Transverse colon (tissue), 4 donors: ENCODE results near the gene TMEM200B. TPM values are rescaled to one million over a fixed set of nuclear protein-coding genes. Genes with fewer than 3 reads are reported as not detected.
"Not testable (repeated sequence)": the region's sequence is repeated elsewhere in the genome, so short reads cannot be mapped to it uniquely, and the experiment has no call there.

Experiments
- DNase-seq: peaks from one replicate; pipeline ENCODE4 v3.0.0-alpha.2; 2019
- H3K27ac ChIP-seq, 4 donors: fragments of 200-600 bp; sonication (generic); 2 replicates each; pipeline ENCODE4 v1.5.1; 2016 to 2018; ENCODE audit warnings: inconsistent platforms in 4 of 4
- H3K27me3 ChIP-seq: fragments of 200-600 bp; sonication (generic); 2 replicates; pipeline ENCODE4 v1.5.1; 2017; ENCODE audit warnings: inconsistent platforms
- H3K36me3 ChIP-seq, 4 donors: fragments of 200-600 bp; sonication (generic); 2 replicates each; pipeline ENCODE4 v1.5.1; 2017 to 2019; ENCODE audit warnings: inconsistent platforms in 4 of 4
- H3K4me1 ChIP-seq, 4 donors: fragments of 200-600 bp; sonication (generic); 2 replicates each; pipeline ENCODE4 v1.5.1; 2017 to 2020; ENCODE audit warnings: inconsistent platforms in 4 of 4
- H3K4me3 ChIP-seq, 4 donors: fragments of 200-600 bp; sonication (generic); 1 replicate in 1 of 4; 2 replicates in 3 of 4; pipeline versions ENCODE4 v1.5.1 to v1.6.1; 2017 to 2019; ENCODE audit warnings: inconsistent platforms in 4 of 4
- H3K9me3 ChIP-seq, 2 donors: fragments of 200-600 bp; sonication (generic); 2 replicates each; pipeline ENCODE4 v1.5.1; 2017 to 2019; ENCODE audit warnings: inconsistent platforms in 2 of 2
- CTCF ChIP-seq, 5 experiments: fragments of 200-600 bp in 3 of 5; fragments of 450-650 bp in 2 of 5; sonication (generic) in 3 of 5; IDR thresholded peaks; 1 replicate in 2 of 5; 2 replicates in 3 of 5; pipeline ENCODE4 v1.5.1; 2016 to 2017; ENCODE audit warnings: antibody characterized with exemption in 5 of 5, inconsistent platforms in 3 of 5, mild to moderate bottlenecking in 2 of 5, moderate library complexity in 1 of 5
- EP300 ChIP-seq: sonication (generic); formaldehyde crosslinking; IDR thresholded peaks from one replicate; pipeline ENCODE4 v1.6.1; 2017; ENCODE audit warnings: antibody characterized with exemption, low read depth
- POLR2A ChIP-seq: fragments of 450-650 bp; IDR thresholded peaks from one replicate; pipeline ENCODE4 v1.6.1; 2016; ENCODE audit warnings: antibody characterized with exemption, mild to moderate bottlenecking, moderate library complexity
- POLR2AphosphoS5 ChIP-seq, 3 donors: sonication (generic); formaldehyde crosslinking; IDR thresholded peaks; one replicate each; pipeline ENCODE4 v1.6.1; 2016; ENCODE audit warnings: antibody characterized with exemption in 3 of 3
- WGBS, 2 donors: methylation state at CpG; one replicate each; pipeline ENCODE4 v1.1.5; 2018; ENCODE audit warnings: low coverage in 1 of 2; 5-methylcytosine and 5-hydroxymethylcytosine counted together
- in situ Hi-C, 4 donors: fragments of 200-750 bp; cut with MboI; loops; one replicate each; pipeline versions ENCODE4 v1.15.0 to v1.15.1; 2017; ENCODE audit warnings: low sequenced_read_pairs in 3 of 4, low pct_ligation_motif_present in 1 of 4, low pct_unique_long_range_greater_than_20kb in 1 of 4
- intact Hi-C: fragments of 100-400 bp; cut with DNase I; formaldehyde crosslinking; loops from one replicate; pipeline ENCODE4 v1.15.1; 2023; ENCODE audit warnings: low total_unique reads
- small RNA-seq, 4 donors: library from RNA; depleted of rRNA; stranded (forward); fragments of <200 nt; gene quantifications; one replicate each; pipeline ENCODE3, GENCODE V24; 2016
- total RNA-seq, 4 donors: library from RNA; depleted of rRNA; stranded (reverse); fragments of >200 nt; gene quantifications; one replicate each; pipeline ENCODE4 v1.1.0, GENCODE V29; 2016

Gene TMEM200B
- total RNA-seq, 4 donors from 2014 or later, result 1.6 to 7.5 (median 4.2) TPM

GRCh38 chr1:29081201-29081600 is 42.5 kb downstream of the TMEM200B start:
- Histone ChIP-seq H3K36me3 (no peaks in the 10 kb centered on the region), H3K4me3 (no peak overlapping the region), H3K4me1 (peaks cover 0 to 9% (median 0%) of the 10 kb centered on the region in 4 donors), H3K27ac (peak overlapping the region in 3 of 4 donors; percentile 54 to 79 (median 71)), H3K9me3 (no peaks in the 10 kb centered on the region), H3K27me3 (no peaks in the 10 kb centered on the region)
- intact Hi-C loops, result no loop called here
- WGBS, 2 donors, result 96 to 100% methylated on average over 2 to 3 of the region's 3 CpGs
- TF ChIP-seq CTCF (IDR thresholded peaks at IDR 0.05) (no peak), EP300 (no peak), POLR2AphosphoS5 (IDR thresholded peaks at IDR 0.05) (no peak), POLR2A (no peak)
- in situ Hi-C loops, result no loop called here
- DNase-seq, result no peak

DNA sequence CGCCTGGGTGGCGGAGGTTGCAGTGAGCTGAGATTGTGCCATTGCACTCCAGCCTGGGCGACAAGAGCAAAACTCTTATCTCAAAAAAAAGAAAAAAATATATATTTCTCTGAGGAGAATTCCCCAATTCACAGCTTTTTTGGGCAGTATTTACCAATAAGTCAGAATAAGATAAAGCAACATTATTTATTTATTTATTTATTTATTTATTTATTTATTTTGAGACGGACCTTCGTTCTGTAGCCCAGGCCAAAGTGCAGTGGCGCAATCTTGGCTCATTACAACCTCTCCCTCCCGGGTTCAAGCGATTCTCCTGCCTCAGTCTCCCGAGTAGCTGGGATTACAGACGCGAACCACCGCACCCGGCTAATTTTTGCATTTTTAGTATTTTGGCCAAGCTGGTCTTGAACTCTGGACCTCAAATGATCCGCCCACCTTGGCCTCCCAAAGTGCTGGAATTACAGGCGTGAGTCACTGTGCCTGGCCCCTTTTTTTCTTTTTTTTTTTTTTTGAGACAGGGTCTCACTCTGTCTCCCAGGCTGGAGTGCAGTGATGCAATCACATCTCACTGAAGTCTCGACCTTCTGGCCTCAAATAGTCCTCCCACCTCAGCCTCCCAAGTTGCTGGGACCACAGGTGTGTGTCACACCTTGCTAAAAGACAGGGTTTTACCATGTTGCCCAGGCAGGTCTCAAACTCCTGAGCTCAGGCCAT is 43.6 kb downstream of the TMEM200B start:
- DNase-seq, in situ Hi-C loops, H3K36me3 ChIP-seq, H3K4me3 ChIP-seq, H3K4me1 ChIP-seq, H3K9me3 ChIP-seq, intact Hi-C loops, H3K27me3 ChIP-seq: not testable (repeated sequence)
- 91% methylated on average over 15 to 16 of the region's 16 CpGs for WGBS, 2 donors
- H3K27ac ChIP-seq, result peak overlapping the region in 2 of 4 donors; percentile 71 to 79

GRCh38 chr1:29077155-29077554 is 46.5 kb downstream of the TMEM200B start:
- in situ Hi-C loops (no loop called here), intact Hi-C loops (no loop called here)
- Histone ChIP-seq H3K4me3 (no peak overlapping the region), H3K36me3 (no peaks in the 10 kb centered on the region), H3K27me3 (no peaks in the 10 kb centered on the region), H3K4me1 (peaks cover 0 to 4% (median 0%) of the 10 kb centered on the region in 4 donors), H3K9me3 (no peaks in the 10 kb centered on the region), H3K27ac (no peak overlapping the region)
- TF ChIP-seq EP300 (no peak), CTCF (IDR thresholded peaks at IDR 0.05) (no peak), POLR2AphosphoS5 (IDR thresholded peaks at IDR 0.05) (no peak), POLR2A (no peak)
- DNase-seq, result no peak
- 75 to 93% methylated on average over 2 of the region's 2 CpGs for WGBS, 2 donors

Small RNA genes lying within 50 kb of the gene (small RNA-seq; reads per million reads assigned to genes)
- 0 reads per million in 4 donors for gene RF02271

Other genes with a start within 250 kb of the TMEM200B start
- gene EPB41, start 209.3 kb downstream of the TMEM200B start, total RNA-seq, result 100 to 1,000 TPM in 1 of 4 donors, 10 to 100 TPM in 3; 71.6 to 117 (median 92.6) TPM
- gene SRSF4, start 58.0 kb upstream of the TMEM200B start, total RNA-seq, result 10 to 100 TPM; 67.3 to 98.0 (median 72.4) TPM
- gene MECR, start 107.0 kb upstream of the TMEM200B start, total RNA-seq, result 10 to 100 TPM in 2 of 4 donors, 1 to 10 TPM in 1, not detected in 1; 5.2 to 16.0 (median 12.2) TPM
- 1 to 10 TPM; 5.6 to 9.7 (median 7.4) TPM for gene PTPRU, start 112.6 kb upstream of the TMEM200B start, total RNA-seq